SK-N-SH (cell line): ENCODE data around the gene SORL1.

ENCODE experiments used
- CHD2 ChIP-seq: fragments of 150-350 bp; IDR thresholded peaks from 2 replicates; pipeline ENCODE4 v1.6.1; 2018; ENCODE audit warnings: low read length; ENCODE audit not compliant: partially characterized antibody
- CTCF ChIP-seq: fragments of 200-600 bp; sonication (generic); IDR thresholded peaks from 2 replicates; pipeline ENCODE4 v1.6.1; 2017; ENCODE audit warnings: antibody characterized with exemption, mild to moderate bottlenecking, moderate library complexity
- EP300 ChIP-seq, 2 experiments: IDR thresholded peaks; 2 replicates each; pipeline versions ENCODE4 v1.4.0 to v1.6.1; 2012; ENCODE audit warnings: borderline replicate concordance in 1 of 2, low read depth in 1 of 2, low read length in 1 of 2
- FOSL2 ChIP-seq: IDR thresholded peaks from 2 replicates; pipeline ENCODE4 v1.4.0; 2012; ENCODE audit warnings: low read depth, mild to moderate bottlenecking, moderate library complexity, borderline replicate concordance
- FOXJ3 ChIP-seq: sonication (generic); formaldehyde crosslinking; IDR thresholded peaks from 2 replicates; pipeline ENCODE4 v1.5.1; 2020; ENCODE audit warnings: mild to moderate bottlenecking, missing genetic modification reagents
- GABPA ChIP-seq: IDR thresholded peaks from 2 replicates; pipeline ENCODE4 v1.4.0; 2012; ENCODE audit warnings: low read depth, mild to moderate bottlenecking
- IRF3 ChIP-seq: fragments of 150-350 bp; IDR thresholded peaks from 2 replicates; pipeline ENCODE4 v1.6.1; 2016; ENCODE audit warnings: mild to moderate bottlenecking, low read depth, low read length
- JUND ChIP-seq: IDR thresholded peaks from 2 replicates; pipeline ENCODE4 v1.4.0; 2012
- POLR2AphosphoS5 ChIP-seq: IDR thresholded peaks from 2 replicates; pipeline ENCODE4 v1.6.1; 2012; ENCODE audit warnings: low read depth, low read length
- SMC3 ChIP-seq: IDR thresholded peaks from 2 replicates; pipeline ENCODE4 v1.6.1; 2012; ENCODE audit warnings: low read depth, low read length, improper control_type of control experiment
- TCF12 ChIP-seq: IDR thresholded peaks from 2 replicates; pipeline ENCODE4 v1.4.0; 2012

DNA sequence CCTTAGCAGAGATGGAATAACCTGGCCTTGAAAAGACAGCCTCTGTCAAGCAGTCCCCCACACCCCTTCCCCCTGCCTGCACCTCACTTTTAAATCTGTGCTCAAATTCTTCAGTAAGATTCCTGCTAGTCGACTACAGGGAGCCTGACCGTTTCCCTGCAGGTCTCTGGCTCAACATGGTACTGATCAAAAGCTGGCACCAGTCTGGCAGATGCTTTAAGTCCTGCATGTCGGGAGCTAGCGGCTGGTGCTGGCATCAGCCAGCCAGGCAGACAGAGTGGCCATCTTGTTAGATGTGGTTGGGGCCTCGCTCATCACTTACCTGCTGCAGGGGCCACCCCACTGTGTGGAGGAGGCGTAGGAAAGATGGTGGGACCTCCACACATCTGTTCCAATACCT, 205.0 kb downstream of the SORL1 start:
- TF ChIP-seq FOSL2 (no peak), FOXJ3 (no peak), EP300 (IDR thresholded peaks at IDR 0.05; ENCODE audit: borderline replicate concordance in 1 of 2, low read depth in 1 of 2, low read length in 1 of 2) (no peak), JUND (no peak), GABPA (no peak), CTCF (no peak), IRF3 (no peak), TCF12 (no peak), CHD2 (no peak), SMC3 (no peak), POLR2AphosphoS5 (no peak)
